Amniotic epithelial cell (primary cell): ENCODE data around the gene NRARP.

Experiments used
- DNase-seq: peaks from one replicate; pipeline ENCODE4 v3.0.0-alpha.2; 2010; ENCODE audit warnings: low read depth

NRARP gene

GRCh38 chr9:137321726-137322361 lies 19.8 kb upstream of the NRARP start:
- no peak for DNase-seq

- DNase-seq: no peak
Observed at GRCh38 chr9:137320555-137321384, 18.7 kb upstream of the NRARP start.

DNA sequence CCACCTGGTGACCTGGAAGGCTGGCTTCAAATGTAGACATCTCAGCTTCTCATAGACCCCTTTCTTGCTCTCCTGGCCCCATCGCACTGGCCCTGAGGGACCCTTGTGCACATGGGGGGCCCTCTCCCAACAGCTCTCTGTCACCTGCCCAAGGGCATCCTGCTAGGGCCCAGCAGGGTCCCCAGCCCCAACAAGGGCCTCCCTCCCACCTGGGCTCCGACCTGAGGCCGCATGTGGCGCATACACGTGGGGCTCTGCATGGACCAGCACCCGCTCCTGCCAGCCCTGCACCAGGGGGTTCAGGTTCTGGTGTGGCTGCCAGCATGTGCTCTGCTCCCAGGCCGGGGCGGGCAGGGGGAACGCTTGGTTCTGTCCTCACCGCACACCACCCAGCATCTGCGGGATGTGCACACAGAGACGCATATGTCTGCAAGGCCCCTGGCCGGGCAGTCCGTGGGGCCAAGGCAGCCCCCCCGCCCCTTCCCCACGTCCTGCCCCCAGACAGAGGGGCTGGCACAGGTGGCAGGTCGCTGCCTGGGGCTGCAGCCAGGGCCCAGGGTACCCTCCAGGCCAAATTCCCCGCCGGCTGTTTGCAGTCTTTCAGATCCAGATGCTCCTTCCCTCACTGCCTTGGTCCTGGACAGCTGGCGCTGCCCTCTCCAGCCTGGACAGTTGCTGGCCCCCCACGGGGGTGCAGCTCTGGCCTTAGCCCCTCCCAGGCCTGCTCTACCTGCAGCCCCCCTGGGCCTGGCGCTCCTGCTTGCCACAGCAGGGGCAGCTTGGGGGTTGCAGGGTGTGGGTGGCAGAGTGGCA lies 17.9 kb upstream of the NRARP start:
- DNase-seq: no peak

DNA sequence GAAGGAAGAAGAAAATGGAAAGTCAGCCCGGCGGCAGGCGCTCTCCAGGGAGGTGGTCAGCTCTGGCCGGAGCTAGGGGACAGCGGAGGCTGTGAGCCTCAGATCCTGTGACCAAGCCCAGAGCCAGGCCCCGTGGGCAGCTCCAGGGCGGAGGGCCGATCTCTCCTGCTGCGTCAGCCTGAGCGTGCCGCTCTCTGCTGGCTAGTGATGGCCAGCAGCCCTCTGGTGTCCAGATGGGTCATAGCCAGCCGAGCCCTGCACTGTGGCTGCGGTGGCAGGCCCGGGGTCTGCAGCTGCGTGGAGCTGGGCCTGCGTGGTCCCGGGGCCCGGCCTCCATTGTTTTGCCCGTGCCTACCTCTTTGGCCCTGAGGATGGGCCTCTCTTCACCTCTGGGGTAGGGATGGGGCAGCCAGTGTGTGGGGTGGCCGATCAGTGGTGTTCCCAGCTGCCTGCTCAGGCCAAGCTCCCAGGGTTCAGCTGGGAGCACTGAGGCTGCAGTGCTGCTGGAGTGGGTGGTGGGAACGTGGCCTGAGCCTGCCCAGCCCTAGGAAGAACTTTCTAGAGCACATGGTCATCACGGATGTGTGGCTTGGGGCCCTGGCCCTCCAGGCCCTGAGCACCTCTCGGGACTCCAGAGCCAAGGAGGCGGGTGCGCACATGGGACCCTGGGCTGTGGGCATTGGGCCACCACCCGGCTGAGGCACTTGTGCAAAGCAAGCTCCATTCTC lies 17.1 kb upstream of the NRARP start:
- DNase-seq: no peak

DNA sequence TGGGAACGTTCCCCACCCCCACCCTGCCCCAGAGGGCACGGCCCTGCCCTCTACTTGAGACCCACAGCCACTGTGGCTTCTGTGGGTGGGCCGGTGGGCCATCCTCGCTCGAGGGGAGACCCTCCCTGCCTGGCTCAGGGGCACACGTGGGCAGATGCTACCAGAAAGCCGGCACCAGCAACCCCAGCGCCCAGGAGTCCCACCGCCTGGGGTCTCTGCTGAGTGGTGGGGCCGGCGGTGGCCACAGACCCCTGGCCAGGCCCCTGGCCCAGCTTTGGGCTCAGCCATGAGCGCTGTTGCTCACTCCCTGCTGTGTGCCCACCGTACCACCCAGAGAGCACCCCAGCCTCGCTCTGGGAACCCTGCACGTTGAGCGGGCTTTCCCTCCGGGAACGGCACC lies 16.5 kb upstream of the NRARP start:
- DNase-seq: no peak

DNA sequence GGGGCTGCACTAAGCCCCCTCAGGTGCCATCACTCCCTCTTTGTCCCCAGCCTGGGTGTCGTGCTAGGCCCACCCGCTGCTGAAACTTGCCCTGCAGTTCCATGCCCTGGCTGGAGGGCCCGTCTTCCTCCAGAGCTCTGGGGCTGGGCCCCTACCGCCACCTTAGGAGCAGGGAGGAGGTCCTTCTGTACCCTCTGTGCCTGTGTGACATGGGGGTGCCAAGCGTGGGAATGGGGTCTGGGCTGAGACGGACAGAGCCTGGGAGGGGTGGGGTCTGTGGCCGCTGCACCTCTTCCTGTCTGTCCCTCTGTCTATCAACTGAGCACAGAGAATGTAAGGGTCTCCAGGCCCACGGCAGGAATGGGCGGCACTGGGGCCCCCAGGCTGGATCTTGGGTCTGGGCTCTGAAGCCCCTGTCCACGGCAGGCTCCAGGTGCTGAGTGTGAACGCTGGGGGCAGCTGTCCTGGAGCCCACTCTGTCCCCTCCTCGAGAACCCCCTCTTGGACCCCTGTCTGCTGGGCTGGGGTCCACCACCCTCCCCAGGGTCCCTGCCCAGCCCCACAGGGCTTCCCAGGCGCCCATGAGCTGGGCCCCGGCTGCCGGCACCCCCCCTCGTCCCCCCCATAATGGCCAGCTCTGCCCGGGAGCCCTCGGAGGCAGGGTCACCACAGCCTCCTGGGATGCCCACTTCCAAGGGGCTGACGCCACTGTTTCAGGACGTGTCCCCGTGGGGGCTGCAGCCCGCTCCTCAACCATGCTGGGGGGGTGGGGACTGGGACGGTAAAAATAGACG lies 15.8 kb upstream of the NRARP start:
- DNase-seq: no peak

- DNase-seq: no peak
Observed at GRCh38 chr9:137317021-137317717, 15.1 kb upstream of the NRARP start.

DNA sequence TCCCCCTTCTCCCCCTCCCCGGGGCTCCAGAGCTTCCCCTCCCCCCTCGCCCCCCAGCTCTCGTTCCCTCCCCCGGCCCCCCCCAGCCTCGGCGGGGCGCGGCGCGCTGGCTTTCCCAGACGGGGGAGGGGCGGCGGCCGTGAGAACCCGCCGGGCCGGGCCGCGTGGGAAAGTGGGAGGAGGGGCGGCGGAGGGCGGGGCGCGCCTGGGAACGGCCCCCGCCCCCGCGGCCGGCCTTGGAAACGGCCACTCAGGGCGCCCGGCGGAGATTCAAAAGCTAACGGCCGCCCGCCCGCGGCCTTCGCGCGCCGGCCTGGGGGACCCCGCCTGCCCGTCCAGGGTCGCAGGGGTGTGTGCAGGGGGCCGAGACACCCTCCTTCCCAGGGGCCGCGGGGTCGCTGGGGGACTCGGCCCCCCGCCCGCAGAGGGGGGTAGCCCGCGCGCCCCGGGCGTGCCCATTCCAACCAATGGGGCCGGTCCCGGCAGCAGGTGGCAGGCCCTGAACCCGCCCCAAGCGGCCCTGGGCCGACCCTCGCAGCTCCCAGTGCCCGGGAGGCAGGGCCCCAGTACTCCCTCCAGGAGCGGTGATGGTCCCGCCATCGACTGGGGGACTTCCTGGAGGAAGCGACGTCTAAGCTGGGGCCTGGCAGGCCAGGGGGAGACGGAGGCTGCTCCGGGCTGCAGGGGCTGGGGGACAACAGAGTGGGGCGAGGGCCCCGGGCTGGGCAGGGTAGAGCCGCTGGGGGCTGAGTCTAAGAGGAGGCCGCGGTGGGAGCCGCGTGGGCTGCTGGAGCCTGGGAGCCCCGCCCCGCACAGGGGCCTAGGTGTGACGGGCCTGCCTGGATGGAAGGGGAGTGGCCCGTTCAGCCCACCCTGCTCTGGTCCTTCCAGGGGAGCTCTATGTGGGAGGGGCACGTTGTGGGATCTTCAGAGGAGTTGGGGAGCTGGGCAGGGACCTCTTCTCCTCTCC lies 14.2 kb upstream of the NRARP start:
- peak; percentile 46 for DNase-seq

DNA sequence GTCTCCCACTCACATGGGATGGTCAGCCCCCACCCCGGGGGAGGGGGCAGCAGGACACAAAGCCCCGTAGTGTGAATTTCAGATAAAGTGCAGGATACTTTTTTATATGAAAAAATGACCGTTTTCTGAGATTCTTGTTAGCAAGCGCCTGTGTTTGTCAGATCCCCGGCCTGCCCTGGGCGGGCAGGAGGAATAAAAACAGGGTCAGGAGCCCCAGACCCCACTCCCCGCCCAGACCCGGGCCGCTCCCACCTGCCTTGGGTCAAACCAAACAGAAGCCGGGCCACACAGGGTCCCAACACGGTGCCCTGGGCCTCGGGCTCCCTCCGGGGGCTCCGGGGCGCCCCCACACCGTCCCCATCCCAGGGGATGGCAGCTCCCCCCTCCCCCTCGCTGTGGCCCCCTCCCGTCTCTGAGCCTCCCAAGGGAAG lies 13.5 kb upstream of the NRARP start:
- no peak for DNase-seq

- no peak for DNase-seq
Observed at GRCh38 chr9:137314561-137315560, 12.8 kb upstream of the NRARP start.

- DNase-seq: no peak
Observed at GRCh38 chr9:137313956-137314560, 12.0 kb upstream of the NRARP start.

GRCh38 chr9:137313326-137313936 lies 11.4 kb upstream of the NRARP start:
- DNase-seq: no peak

- no peak for DNase-seq
Observed at GRCh38 chr9:137312852-137313325, 10.8 kb upstream of the NRARP start.

- DNase-seq: no peak
Observed at GRCh38 chr9:137311986-137312851, 10.1 kb upstream of the NRARP start.

DNA sequence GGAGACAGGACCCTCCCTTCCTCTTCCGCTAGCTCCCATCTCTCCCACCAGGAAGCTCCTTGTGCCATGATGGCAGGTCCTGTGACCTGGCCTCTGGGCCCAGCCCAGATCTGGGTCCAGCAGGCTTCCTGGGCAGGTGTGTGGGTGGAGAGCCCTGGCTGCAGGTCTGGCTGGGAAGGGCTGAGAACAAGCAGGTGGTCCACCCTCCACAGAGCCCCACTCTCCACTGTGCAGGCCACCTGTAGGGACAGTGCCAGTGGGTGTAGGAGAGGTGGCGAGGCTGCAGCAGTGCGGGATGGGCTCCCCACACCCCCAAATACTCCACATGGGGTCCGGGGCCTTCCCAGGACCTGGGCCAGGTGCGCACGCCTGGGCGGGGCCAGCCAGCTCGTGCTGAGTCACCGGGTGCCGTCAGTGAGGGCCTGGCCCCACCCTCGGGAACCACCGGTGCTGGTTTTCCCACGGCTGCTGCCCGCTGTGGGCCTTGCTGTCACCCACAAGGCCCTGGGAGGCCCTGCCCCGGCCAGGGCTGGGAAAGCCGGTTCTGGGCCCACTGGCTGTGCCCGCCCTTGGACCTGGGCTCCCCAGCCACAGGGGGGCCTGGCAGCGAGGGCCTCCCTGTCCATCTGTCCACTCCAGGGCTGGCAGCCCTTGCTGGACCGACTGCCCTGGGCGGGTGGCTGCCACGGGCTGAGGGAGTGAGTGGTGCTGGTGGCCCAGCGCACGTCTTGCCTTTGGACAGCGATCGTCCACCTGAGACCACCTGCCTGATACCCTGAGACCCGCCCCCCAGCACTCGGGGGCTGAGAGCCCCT lies 9.3 kb upstream of the NRARP start:
- DNase-seq: peak; percentile 33
